IPS-NIHi11 (cell line): Measurements from ENCODE around the gene B4GALT2.

Experiments
- DNase-seq: peaks from one replicate; pipeline ENCODE4 v3.0.0; 2012; ENCODE audit warnings: mixed read lengths, low spot score

Gene B4GALT2

DNA sequence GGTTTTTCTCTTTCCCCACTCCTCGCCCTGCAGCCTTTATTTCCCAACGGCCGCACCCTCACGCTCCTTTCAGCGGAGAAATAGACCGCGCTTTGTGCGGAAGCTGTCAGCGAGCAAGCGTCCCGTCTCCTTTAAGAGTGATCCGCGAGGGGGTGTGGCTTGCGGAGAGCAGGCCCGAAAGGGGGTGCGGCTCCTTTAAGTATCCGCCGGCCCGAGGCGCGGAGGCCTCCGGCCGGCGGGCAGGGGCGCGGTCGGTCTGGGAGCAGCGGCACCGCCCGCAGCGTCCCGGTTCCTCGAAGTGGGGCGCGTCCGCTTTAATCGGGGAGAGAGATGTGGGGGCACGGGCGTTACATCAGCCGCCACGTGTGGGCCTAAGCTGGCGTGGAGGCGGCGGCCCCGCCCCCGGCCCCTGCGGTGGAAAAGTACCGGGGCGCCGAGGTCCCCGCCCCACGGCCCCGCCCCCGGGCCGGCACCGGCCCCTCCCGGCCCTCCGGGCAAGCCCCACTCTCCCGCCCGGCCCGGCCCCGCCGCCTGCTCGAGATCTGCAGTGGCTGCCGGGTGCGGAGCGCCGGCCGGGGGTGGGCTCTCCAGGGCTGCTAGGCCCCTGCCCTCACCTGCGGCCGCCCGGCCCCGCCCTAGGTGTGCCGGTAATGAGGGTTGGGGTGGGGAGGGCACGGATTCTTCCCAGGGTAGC, 51.0 kb downstream of the B4GALT2 start:
- DNase-seq: peak; percentile 97

DNA sequence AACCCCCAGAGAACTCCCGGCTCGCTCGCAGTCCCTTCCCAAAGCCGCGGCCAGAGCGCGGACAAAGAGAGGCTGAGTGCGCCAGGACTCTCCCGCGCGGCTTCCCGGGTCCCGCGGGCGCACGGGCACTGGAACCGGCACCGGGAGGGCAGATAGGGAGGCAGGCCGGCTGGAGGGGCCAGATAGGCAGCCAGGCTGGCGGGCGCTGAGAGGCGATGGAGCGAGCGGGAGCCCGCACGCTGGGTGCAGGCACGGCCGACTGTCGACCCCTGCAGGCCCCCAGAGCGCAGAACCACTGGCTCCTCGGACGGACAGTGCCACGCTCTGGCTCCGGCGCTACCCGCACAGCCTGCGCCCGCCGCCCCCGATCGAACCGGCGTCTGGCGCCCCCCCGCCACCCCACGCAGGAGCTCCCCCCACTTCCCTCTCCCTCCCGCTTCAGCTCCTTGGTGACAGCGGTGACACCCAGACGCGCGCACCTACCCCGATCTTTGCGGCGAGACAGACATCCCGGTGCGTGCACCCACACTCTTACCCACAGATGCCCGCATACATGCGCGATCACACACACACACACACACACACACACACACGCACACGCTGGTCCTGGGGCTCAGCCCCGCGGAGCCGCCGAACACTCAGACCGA, 51.7 kb downstream of the B4GALT2 start:
- peak; percentile 64 for DNase-seq

DNA sequence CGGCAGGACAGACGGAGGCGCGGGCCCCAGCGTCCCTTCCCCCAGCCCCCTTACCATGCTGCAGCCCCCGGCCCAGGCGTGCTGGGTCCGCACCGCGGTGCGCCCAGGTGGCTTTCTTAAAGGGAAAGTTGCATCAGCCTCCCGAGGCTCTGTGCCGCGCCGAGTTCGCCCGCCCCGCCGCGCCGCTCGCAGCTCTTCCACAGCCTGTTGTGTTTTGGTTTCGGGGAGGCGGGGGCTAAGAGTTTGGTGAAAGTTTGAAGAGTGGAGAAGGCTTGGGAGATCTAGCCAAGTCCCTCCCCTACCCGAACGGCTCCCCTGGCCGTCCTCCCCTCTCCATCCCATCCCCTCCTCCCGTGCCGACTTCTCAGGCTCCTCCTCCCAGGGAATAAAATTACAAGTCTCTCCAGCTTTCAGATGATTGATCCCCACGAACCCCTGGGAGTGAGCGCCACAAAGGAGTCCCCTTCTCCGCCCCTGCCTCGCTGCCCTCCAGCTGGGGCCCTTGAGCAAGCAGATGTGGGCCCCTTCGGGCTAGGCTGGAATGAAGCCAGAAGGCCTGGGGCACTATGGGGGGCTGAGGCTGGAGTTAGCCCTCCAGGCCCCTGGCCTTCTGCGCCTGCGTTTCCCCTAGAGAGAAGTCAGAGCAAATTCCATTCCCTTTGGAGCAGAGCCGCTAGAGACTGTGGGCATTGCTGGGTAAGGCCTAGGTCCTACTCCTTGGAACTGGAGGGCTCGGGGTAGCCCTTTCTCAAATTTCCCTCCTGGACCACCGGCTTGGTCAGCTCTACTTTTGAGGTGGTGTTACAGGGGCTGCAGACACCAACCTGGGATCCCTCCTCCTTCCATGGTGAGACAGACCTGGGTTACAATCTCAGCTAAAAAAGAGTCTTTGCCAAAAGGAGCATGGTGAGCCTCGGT, 52.5 kb downstream of the B4GALT2 start, which contains the start of gene SLC6A9:
SLC6A9 (minus strand) TSS at position 211 of the 918 bp plus-strand sequence. CDS start 7,185 bp downstream, outside the sequence.
- DNase-seq: peak; percentile 68

DNA sequence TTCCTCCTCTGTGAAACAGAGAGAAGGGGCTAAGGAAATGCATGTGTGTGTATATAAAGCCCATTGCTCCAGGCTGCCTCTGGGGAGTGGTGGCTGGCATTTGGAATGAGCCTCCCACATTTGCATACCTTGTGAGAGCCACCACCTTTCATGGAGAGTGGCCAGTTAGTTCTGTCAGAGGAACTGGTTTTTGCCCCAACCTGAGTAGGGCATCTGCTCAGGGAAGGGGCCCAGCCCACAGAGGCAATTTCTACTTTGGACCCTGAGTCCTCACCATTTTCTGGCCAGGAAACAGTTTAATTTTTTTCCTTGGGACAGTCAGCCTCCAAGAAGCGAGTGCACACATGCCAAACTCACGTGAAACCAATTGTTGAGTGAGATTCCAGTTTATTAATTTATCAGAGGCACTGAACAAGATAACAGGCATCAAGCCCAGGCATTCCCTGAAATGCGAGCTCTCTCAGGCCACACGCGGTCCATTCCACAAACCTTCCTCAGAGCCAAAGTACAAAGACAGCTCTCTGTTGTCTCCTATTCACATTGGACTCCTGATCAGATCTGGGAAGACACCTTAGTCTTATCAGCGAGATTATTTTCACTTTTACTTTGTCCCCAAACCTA, 53.3 kb downstream of the B4GALT2 start:
- DNase-seq: no peak

DNA sequence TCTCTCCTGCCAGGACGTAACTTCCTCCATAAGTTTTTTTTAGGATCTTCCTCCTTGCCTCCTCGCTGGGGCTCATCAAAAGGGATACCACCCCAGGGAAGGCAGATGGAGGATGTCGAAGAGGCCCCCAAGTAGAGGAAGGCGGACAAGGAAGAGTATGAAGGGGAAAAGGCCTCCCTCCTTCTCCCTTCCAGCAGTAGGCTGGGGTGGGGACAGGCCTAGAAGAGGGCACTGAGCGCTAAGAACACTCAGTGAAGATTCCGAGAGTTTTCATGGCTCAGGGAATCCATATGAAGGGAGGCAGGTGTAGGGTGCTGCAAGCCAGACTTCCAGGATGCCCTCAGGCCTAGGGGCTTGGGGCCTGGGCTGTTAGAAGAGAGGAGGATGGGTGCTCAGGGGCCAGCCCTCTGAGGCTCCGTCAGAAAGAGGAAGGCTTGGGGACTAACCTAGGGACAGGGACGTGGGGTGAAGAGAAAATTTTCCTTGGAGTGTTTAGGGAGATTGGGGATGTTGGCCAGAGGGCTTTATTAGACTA, 54.1 kb downstream of the B4GALT2 start:
- DNase-seq: no peak

DNA sequence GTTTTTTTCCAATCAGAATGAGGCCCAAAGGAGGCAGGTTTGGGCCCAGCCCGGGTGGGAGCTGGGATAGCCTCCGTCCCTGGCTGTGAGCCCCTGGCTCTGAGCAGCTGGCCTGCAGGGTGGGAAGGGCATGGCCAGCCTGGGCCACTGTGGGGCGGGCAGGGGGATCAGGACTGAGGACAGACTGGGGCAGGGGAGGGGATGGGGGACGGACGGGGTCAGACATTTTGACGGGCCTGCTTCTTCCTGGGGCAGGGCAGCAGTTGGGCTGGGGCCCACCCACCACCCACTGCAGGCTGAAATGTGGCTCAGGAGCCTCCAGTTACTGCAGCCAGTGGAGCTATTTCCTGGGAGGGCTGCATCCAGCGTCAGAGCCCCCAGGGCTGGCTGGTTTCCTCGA, 54.7 kb downstream of the B4GALT2 start:
- no peak for DNase-seq

DNA sequence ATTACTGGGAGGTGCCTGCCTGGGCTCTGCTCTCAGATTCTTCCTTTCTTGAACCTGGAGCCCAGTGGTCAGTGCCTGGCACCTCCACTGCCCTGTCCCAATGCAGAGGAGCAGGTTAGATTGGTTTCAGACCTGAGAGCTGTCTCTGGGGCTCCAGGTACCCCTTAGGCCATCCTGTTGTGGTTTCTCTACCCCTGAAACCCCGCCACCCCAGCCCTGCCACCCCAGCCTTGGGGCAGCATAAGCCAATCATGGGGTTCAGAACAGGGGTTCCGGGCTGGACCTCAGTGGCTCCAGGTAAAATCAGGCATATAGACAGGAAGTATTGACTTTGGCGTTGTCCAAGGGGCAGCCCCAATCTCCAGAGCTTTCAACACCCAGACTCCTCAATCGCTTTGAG, 55.4 kb downstream of the B4GALT2 start:
- no peak for DNase-seq

DNA sequence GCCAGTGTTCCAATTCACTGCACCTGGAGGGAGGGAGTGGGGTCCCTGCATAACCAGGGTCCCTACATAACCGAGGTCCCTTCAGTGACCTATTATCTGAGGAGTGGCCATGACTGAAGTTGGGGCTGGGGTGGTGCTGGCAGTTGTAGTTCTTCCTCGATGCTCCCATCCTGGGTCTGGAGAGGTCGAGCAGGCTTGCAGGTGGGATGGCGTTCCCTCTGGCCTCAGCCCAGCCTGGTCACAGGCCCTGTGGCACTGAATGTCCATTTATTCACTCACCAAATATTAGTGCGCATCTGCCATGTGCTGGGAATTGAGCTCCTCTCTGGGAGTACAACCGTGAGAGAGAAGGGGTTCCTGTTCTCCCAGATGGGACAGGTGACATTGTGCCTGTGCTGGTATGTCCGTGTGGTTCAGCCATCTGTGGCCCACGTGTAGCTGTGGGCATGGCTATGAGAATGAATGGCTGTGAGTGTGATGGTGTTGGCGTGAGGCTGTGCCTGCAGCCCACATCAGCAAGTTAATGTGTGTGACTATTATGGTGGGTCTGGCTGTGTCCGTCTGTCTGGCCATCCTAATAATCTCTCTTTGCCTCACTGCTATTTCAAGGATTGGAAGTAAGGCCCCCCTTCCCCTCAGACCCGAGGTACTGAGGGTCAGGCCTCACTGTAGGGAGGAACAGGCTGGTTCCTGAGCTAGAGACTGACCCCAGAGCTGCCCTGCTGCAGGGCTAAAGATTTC, 56.1 kb downstream of the B4GALT2 start:
- DNase-seq: no peak

DNA sequence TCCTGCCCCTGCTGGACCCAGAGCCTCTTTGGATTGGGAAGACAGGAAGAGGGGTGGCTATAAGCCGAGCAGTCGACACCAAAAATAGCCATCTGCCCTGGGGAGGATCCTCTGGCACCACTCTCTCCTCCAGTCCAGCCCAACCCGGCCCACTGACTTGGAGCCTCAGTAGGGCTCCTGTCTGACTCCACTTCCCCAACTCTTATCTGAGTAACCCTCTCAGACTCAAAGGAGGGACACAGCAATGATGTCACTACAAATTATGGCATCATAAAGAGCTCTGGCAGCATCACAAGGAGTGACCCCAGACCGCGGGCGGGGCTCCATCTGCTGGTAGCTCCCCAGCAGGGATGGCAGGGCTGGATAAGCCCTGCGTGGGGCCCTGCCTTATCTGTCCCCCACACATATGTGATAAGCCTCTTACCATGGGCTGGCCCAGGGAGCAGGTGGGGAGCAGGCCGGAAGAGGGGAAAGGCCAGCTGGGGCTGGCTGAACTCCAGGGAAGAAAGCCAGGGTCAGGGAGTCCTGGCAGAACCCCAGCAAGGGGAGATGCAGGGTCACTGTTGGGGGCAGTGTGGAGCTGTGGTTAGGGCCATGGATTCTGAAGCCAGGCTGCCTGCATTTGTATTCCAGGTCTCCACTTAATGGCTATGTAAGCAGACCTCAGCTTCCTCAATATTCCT, 56.9 kb downstream of the B4GALT2 start:
- no peak for DNase-seq

DNA sequence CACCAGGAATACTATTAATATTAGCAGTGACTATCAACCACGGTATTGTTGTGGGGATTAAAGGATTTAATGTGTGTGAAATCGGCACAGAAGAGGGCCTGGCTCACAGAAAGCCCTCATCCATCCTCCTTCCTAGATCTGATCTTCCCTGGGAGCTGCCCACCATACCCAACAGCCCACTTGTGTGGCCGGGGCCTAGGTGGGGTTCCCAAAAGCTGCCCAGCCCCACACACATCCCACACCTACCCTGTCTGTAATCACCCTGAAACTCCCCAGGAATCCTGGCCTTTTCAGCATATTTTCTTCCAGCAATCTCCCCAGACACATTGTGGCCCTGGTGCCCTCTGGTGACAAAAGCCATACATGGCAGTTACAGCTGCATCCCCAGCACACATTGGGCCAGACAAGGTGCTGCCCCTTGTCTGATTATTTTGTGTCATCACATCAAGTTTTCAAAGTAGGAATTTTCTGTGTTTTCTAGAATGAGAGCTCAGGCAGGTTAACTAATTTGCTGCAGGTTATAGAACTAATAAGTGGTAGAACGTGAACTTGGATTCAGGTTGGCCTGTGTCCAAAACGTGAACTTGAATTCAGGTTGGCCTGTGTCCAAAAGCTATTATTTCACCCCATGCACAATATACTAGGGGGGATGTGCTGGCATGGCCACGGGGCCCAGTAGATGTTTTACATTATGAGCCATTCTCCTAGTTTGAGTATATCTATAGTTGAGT, 57.6 kb downstream of the B4GALT2 start:
- peak; percentile 69 for DNase-seq

DNA sequence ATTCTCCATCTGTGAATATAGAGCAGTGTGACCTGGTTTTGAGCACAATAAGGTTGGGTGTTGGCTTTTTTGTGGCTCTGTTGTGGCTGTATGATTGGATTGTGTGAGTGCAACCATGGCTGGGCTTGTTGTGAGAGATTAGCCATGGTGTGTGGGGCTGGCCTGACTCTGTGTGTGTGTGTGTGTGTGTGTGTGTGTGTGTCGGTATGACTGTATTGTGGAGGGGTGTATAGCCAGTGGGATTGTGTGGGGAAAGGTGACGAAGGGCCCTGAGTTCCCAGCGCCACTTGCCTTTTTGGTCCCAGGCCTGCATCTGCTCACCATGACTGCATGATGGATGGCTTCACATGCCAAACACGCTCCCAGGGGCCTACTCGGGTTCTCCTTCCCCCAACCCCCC, 58.1 kb downstream of the B4GALT2 start:
- no peak for DNase-seq

DNA sequence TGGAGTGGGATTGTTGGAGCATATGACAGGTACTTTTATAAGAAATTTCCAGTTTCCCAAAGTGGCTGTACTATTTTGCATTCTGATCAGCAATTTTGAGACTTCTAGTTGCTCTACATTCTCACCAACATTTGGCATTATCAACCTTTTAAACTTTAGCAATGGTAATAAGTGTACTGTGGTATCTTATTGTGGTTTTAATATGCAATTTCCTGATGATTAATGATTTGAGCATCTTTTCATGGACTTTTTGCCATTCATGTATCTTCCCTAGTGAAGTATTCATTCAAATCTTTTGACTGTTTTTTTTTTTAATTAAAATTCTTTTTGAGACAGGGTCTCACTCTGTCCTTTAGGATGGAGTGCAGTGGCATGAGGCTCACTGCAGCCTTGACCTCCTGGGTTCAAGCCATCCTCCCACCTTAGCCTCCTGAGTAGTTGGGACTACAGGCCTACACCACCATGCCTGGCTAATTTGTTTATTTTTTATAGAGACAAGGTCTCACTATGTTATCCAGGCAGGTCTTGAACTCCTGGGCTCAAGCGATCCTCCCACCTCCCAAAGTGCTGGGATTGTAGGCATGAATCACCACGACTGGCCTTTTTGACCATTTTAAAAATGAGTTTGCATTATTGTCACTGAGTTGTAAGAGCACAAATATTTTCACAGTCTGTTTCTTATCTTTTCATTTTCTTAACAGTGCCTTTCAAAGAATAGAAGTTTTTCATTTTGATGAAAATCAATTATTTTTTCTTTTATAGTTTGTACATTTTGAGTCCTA, 60.1 kb downstream of the B4GALT2 start:
- DNase-seq: no peak

DNA sequence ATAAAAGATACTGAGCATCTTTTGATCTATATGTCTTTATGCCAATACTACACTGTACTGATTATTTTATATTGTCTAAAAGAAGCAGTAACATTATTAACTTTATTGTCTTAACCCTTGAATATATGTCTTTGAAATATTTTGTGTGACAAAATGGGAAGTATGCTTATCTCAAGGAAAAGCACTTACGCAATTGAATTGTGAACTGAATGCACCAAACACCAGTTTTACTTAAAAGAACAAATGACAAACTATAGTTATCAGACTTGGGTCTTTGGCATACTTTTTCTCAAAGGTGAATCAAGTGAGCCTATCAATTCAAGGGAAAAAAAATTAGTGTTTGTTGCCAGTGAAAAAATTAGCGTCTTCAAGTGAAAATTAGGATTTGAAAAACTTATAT, 61.4 kb downstream of the B4GALT2 start:
- DNase-seq: no peak
